ENCODE measurements around the gene STK4. TPM values are rescaled to one million over a fixed set of nuclear protein-coding genes. Genes with fewer than 3 reads are reported as not detected.
"Not testable (repeated sequence)": the region's sequence is repeated elsewhere in the genome, so short reads cannot be mapped to it uniquely, and the experiment has no call there.

The STK4 gene
- polyA plus RNA-seq, 4 donors: 15.4 to 21.7 (median 19.4) TPM

DNA sequence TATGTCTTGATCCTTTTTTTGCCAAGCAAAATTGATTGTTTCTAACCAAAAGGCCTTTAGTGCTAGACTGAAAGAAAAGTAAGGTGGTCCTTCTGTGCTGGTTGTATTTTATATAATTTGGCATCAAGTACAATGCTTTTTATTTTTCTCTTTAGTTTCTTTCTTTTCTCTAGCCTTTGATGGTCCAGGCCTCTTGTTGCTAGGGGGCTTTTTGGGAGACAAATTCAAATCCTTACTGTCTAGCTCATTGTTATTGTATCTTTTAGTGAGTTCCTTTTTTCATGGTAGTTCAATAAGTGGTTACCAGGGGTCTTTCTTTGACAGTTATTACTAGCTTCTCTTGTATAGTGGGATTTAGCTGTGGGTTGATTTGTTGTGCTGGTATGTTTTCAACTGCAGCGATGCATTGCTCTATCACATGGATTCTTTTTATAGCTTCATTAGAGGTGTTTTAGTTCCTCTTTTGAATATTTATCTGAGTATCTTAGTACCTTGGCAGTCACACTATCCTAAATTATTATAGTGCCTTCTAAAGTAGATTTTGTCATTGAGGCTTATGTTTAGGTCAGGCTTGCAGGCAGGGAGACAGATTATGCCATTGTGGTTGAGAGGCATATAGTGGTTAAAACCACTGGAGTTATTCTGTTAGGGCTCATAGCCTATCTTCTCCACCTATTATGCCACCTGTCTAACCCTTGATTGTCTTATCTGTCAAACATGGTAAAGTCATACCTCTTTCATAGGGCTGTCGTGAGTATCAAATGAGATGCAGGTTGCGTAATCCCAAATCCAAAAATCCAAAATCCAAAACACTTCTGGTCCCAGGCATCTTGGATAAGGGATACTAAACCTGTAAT, 85.1 kb downstream of the STK4 start:
- no peak for DNase-seq (ENCODE audit: low read depth in 4 of 4, low spot score in 3 of 4)

DNA sequence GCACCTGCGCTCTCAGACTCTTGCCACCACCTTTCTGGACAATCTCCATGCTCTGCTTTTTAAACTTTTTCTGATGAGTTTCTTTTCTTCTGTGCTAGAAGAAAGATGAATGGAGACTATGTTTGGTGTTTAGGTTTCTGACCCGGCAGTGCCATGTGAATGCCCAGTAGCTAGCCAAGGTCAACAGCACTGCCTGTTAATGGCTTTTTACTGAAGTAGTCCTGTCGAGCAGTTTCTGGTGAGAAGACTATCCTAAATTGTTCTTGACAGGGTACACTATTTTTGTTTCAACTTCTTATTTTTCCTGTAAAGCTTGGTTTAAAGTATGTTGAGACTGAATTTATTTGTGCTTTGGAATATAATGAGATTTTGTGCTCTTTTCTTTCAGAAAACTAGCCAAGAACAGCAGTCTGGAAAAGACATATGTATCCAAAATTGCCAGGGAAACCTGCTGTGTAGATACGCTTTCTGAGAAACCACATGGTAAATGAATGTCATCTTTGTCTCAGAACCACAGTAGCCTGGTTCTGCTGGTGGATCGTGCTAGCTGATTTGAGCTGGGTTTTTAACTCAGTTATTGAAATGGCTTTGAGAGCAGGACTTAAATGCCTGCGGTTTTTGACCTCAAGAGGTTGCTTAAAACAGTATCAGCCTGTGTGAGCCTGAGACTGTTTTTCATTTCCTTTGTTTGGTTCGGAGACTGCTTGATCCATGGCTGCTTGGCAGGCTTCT, 86.6 kb downstream of the STK4 start:
- no peak for DNase-seq (ENCODE audit: low read depth in 4 of 4, low spot score in 3 of 4)

- DNase-seq (ENCODE audit: low read depth in 4 of 4, low spot score in 3 of 4): no peak
These were observed 87.4 kb downstream of the STK4 start for GRCh38 chr20:45053430-45054351.

DNA sequence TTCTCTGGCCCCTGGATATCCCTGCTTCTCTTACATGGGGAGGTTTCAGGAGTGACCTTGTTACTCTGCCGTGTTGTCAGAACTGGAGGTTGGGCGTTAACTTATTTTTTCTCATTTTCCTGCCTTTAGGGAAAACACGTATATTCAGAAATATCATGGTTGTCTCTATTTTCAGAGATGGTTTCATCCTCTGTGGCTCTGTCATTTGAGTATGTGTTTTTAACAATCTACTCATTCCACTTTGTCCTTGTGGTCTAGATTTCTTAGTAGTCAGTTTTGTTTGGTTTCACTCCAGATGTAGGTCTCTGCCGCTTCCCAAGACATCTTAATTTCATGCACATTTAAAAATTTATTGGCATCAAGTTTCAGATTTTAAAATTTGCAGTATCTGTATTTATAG, 88.7 kb downstream of the STK4 start:
- DNase-seq (ENCODE audit: low read depth in 4 of 4, low spot score in 3 of 4): no peak

- no peak for DNase-seq (ENCODE audit: low read depth in 4 of 4, low spot score in 3 of 4)
These were observed 90.3 kb downstream of the STK4 start for GRCh38 chr20:45056473-45057173.

DNA sequence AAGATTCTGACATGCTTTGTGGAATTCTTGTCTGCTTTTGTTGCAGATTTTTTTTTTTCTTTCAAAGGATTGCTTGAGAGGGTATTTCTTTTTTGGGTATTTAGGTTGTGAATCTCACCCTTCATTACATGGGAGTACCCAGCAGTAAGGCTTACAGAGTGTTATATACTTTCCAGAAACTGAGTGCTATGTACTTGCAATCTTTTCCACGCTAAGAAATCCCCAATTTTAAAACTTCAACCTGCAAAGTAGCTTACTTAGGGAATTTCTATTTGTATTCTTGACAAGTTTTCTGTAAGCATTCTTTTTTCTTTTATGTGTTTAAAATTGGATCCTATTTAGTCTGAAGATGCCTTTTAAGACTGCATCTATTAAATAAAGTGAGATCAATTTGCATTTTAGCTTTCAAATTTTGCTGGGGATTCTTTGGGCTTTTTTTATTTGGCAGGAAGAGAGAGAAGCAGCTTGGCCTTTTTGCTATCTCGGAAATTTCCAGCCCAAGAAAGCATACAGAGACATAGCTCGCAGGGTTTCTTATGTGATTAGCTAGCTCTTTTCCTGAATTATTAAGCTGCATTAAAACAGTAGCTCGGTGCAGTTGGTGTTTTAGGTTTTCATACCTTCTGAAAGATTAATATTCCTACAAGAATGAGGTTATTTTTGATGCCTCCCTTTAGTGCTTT, 92.0 kb downstream of the STK4 start:
- DNase-seq (ENCODE audit: low read depth in 4 of 4, low spot score in 3 of 4): no peak

GRCh38 chr20:45059022-45059728, 92.9 kb downstream of the STK4 start:
- no peak for DNase-seq (ENCODE audit: low read depth in 4 of 4, low spot score in 3 of 4)

GRCh38 chr20:45060294-45060693, 94.0 kb downstream of the STK4 start:
- no peak for DNase-seq (ENCODE audit: low read depth in 4 of 4, low spot score in 3 of 4)

DNA sequence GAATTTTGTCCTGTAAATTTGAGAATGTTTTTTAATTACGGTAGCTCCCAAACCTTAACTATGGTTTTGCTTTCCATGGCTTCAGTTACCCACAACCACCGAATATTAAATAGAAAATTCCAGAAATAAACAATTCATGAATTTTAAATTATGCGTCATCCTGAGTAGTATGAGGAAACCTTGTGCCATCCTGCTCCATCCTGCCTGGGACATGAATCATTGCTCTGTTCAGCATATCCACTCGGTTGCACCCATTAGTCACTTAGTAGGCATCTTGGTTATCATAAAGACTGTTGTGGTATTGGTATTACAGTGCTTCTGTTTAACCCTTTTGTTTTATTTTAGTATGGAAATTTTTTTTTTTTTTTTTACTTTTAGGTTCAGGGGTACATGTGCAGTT, 94.9 kb downstream of the STK4 start:
- DNase-seq (ENCODE audit: low read depth in 4 of 4, low spot score in 3 of 4): no peak

DNA sequence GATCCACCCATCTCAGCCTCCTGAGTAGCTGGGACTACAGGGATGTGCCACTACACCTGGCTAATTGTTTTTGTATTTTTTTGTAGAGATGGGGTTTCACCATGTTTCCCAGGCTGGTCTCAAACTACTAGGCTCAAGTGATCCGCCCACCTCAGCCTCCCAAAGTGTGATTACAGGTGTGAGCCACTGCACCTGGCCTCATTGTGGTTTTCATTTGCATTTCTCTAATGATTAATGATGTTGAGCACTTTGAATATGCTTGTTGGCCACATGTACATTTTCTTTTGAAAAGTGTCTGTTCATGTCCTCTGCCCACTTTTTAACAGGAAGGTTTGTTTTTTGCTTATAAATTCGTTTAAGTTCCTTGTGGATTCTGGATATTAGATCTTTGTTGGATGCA, 96.8 kb downstream of the STK4 start:
- DNase-seq (ENCODE audit: low read depth in 4 of 4, low spot score in 3 of 4): not testable (repeated sequence)

- DNase-seq (ENCODE audit: low read depth in 4 of 4, low spot score in 3 of 4): no peak
These were observed 98.5 kb downstream of the STK4 start for GRCh38 chr20:45064812-45065211.

DNA sequence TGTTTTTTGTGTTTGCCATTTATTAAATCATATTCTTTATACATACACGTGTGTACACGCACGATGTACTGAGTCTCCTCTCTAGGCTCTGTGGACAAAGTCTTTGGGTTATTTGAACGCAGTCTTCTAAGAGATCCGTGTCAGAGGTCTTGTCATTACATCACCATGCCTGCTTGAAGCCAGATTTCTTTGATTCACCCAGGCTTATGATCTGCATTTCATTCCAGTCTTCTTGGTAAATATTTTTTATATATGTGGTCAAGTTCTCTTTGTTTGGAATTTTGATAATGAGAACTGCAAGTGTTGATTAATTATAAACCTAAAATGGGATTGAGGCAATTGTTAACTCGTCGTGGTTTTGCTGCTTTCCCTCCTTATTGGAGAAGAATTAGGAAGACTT, 100.1 kb downstream of the STK4 start:
- DNase-seq (ENCODE audit: low read depth in 4 of 4, low spot score in 3 of 4): no peak

- no peak for DNase-seq (ENCODE audit: low read depth in 4 of 4, low spot score in 3 of 4)
These were observed 100.8 kb downstream of the STK4 start for GRCh38 chr20:45067087-45067486.

GRCh38 chr20:45067558-45067957, 101.2 kb downstream of the STK4 start:
- no peak for DNase-seq (ENCODE audit: low read depth in 4 of 4, low spot score in 3 of 4)

GRCh38 chr20:45069261-45069660, 102.9 kb downstream of the STK4 start:
- DNase-seq (ENCODE audit: low read depth in 4 of 4, low spot score in 3 of 4): no peak

DNA sequence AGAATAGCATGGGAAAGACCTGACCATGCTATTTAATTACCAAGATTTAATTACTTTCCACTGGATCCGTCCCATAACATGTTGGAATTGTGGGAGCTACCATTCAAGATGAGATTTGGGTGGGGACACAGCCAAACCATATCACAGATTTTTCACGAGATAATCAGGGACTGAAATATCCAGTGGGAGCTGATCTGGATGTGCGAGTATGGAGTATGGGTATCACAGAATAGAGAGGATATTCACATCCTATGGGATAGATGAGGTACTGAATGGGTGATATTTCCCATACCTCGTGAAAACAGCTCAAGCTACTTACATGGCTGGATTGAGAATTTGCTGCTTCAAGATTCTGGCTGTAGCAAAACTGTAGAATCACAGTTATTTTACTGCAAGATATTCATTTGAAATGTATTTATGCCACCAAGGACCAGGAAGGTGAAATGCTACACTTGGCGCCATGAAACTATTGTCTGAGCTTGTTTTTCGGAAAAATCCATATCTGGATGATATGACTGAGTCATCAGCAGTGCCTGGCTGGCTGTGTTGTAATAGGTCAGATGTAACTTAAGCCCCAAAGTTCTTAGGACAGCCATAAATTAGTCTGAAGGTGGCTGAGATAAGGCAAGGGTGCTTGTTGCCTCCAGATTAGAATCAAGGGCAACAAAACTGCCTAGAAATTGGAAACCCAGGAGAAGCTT, 104.8 kb downstream of the STK4 start:
- DNase-seq (ENCODE audit: low read depth in 4 of 4, low spot score in 3 of 4): no peak

DNA sequence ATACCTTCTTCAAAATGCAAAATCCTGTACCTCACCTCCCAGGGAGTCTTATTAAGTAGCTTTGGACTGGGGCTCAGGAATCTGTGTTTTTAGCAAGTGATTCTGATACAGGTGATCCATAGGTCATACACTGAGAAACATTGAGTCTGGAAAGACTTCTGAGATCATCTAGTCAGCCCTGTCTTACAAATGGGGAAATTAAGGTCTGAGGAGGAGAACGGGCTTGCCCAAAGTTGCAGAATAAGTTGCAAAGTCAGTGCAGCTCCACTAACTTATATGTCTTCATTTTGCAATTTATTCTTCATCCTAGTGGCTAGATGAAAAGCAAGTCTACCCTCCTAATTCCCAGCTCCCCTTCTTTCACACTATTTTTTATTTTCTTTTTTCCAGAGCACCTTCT, 105.8 kb downstream of the STK4 start:
- DNase-seq (ENCODE audit: low read depth in 4 of 4, low spot score in 3 of 4): no peak

DNA sequence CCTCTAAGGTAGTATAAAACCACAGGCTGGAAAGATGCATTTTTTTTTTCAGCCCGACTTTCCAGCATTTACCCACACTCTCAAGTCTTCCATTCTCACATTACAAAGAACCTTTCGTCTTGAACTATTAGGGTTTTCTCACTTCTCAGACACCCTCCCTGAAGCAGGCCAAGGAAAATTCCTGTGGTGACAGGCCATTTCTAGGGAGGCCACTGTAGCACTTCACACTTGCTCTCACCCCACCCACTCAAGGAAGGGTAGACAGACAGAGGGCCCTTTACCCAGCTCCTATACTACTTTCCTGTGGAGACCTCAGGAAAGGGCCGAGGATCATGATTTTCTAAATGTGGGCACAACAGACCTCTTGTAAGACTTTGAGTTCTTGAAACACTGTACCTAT, 106.9 kb downstream of the STK4 start:
- no peak for DNase-seq (ENCODE audit: low read depth in 4 of 4, low spot score in 3 of 4)

DNA sequence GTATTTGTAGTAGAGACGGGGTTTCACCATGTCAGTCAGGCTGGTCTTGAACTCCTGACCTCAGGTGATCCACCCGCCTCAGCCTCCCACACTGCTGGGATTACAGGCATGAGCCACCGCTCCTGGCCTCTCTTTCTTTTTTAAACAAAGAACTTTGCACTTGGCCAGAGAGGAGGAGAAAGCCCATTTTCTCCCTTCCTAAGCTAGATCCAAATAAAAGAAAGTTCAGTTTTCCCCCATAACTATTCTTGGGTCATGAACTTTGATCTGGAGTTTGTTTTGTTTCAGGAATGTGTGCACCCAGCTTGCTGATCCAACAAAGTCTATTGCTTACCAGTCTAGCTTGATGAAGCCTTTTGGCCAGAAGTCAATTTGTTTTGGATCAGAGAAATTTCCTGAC, 111.2 kb downstream of the STK4 start:
- DNase-seq (ENCODE audit: low read depth in 4 of 4, low spot score in 3 of 4): no peak
